Glutamatergic neuron (in vitro differentiated cells): ENCODE measurements around the gene SKP2. TPM values are rescaled to one million over a fixed set of nuclear protein-coding genes. Genes with fewer than 3 reads are reported as not detected.
"Not testable (repeated sequence)": the region's sequence is repeated elsewhere in the genome, so short reads cannot be mapped to it uniquely, and the experiment has no call there.

Experiments used
- DNase-seq: peaks from one replicate; pipeline ENCODE4 v3.0.0; 2022
- H3K27ac Mint-ChIP-seq: one replicate; pipeline ENCODE4 v1.8.0; 2020; ENCODE audit warnings: mild to moderate bottlenecking, mixed read lengths, inconsistent platforms; ENCODE audit not compliant: unreplicated experiment
- H3K27me3 Mint-ChIP-seq: one replicate; pipeline ENCODE4 v1.8.0; 2020; ENCODE audit warnings: mild to moderate bottlenecking, moderate library complexity, mixed read lengths, inconsistent platforms; ENCODE audit not compliant: unreplicated experiment
- H3K36me3 Mint-ChIP-seq: one replicate; pipeline ENCODE4 v1.8.0; 2020; ENCODE audit warnings: mild to moderate bottlenecking, mixed read lengths, inconsistent platforms; ENCODE audit not compliant: unreplicated experiment
- H3K4me1 Mint-ChIP-seq: one replicate; pipeline ENCODE4 v1.8.0; 2020; ENCODE audit warnings: mild to moderate bottlenecking, low read depth, mixed read lengths, inconsistent platforms; ENCODE audit not compliant: unreplicated experiment
- H3K4me3 Mint-ChIP-seq: one replicate; pipeline ENCODE4 v1.8.0; 2020; ENCODE audit warnings: mild to moderate bottlenecking, mixed read lengths, inconsistent platforms; ENCODE audit not compliant: unreplicated experiment
- H3K9me3 Mint-ChIP-seq: one replicate; pipeline ENCODE4 v1.8.0; 2020; ENCODE audit warnings: mild to moderate bottlenecking, moderate library complexity, mixed read lengths, inconsistent platforms; ENCODE audit not compliant: unreplicated experiment
- CTCF ChIP-seq: fragments of 200-600 bp; sonication (generic); IDR thresholded peaks from one replicate; pipeline ENCODE4 v1.5.0; 2021; ENCODE audit not compliant: partially characterized antibody, unreplicated experiment
- total RNA-seq: library from RNA; stranded (reverse); fragmentation: NEBNext Ultra II Directional; extraction: Animal tissue kit (Norgen Biotek cat#: 25700); gene quantifications from one replicate; pipeline ENCODE4 v1.2.1, GENCODE V29; 2021; ENCODE audit not compliant: unreplicated experiment

SKP2 gene
- total RNA-seq, 1 donor from 2014 or later = 47.8 TPM

- no peak for DNase-seq
- Mint-ChIP-seq H3K9me3 (peaks cover 2% of the 10 kb centered on the region), H3K36me3 (peaks cover 19% of the 10 kb centered on the region), H3K27ac (peak overlapping the region; percentile 35), H3K4me1 (no peaks in the 10 kb centered on the region), H3K4me3 (no peak overlapping the region), H3K27me3 (no peaks in the 10 kb centered on the region)
- TF ChIP-seq CTCF = no peak
Measured at GRCh38 chr5:36193746-36194145, 41.8 kb downstream of the SKP2 start.

DNA sequence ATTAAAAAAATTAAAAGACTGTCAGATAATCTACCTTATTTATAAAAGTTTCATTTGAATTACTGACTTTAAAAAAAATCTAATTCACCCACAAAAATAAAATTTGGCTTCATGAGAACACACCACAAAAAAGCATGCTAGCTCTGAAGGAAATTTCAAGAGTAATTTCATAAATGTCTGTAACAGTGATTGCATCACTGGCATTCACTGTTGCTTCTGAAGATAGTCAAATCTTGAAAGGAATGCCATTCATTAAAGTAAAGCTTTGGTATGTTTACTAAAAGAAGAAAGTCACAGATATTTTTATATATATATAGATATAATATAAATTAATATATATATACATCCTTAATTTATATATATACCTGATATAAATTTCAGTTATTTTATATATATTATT lies 46.4 kb downstream of the SKP2 start:
- Mint-ChIP-seq H3K4me1 (peaks cover 19% of the 10 kb centered on the region), H3K27me3 (no peaks in the 10 kb centered on the region), H3K27ac (no peak overlapping the region), H3K9me3 (no peaks in the 10 kb centered on the region), H3K36me3 (no peaks in the 10 kb centered on the region), H3K4me3 (no peak overlapping the region)
- no peak for TF ChIP-seq CTCF
- no peak for DNase-seq

- peak overlapping the region; percentile 84 for H3K27ac Mint-ChIP-seq
- H3K36me3 Mint-ChIP-seq, H3K27me3 Mint-ChIP-seq, H3K9me3 Mint-ChIP-seq, H3K4me3 Mint-ChIP-seq, DNase-seq: not testable (repeated sequence)
- peaks cover 24% of the 10 kb centered on the region for H3K4me1 Mint-ChIP-seq
Measured at GRCh38 chr5:36198783-36199182, 46.9 kb downstream of the SKP2 start.

- Mint-ChIP-seq H3K27me3 (no peaks in the 10 kb centered on the region), H3K9me3 (no peaks in the 10 kb centered on the region), H3K4me1 (peaks cover 26% of the 10 kb centered on the region), H3K36me3 (no peaks in the 10 kb centered on the region), H3K4me3 (no peak overlapping the region), H3K27ac (peak overlapping the region; percentile 46)
- no peak for TF ChIP-seq CTCF
- no peak for DNase-seq
Measured at GRCh38 chr5:36199620-36200019, 47.7 kb downstream of the SKP2 start.

DNA sequence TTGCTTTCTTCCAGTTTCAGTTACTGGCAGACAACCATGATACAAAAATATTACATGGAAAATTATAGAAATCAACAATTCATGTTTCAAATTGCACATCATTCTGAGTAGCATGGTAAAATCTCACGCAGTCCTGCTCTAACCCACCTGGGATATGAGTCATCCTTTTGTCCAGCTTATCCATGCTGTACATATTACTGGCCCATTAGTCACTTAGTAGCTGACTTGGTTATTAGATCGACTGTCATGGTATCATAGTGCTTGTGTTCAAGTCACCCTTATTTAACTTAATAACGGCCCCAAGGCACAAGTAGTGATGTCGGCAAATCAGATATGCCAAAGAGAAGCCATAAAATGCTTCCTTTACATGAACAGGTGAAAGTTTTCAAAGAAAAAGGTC lies 48.6 kb downstream of the SKP2 start:
- Mint-ChIP-seq H3K36me3 (no peaks in the 10 kb centered on the region), H3K9me3 (no peaks in the 10 kb centered on the region), H3K4me1 (peaks cover 26% of the 10 kb centered on the region), H3K4me3 (peak overlapping the region; percentile 21), H3K27me3 (no peaks in the 10 kb centered on the region), H3K27ac (peak overlapping the region; percentile 85)
- DNase-seq = no peak
- TF ChIP-seq CTCF = no peak

- Mint-ChIP-seq H3K4me1 (peaks cover 26% of the 10 kb centered on the region), H3K4me3 (peak overlapping the region; percentile 58), H3K9me3 (no peaks in the 10 kb centered on the region), H3K36me3 (no peaks in the 10 kb centered on the region), H3K27ac (peak overlapping the region; percentile 83), H3K27me3 (no peaks in the 10 kb centered on the region)
- DNase-seq = peak; percentile 73
- TF ChIP-seq CTCF = no peak
Measured at GRCh38 chr5:36202521-36202961, 50.6 kb downstream of the SKP2 start.
